WTC11 (cell line): ENCODE measurements around the gene PLCG1.

Experiments
- TEAD4 ChIP-seq: sonication (generic); formaldehyde crosslinking; IDR thresholded peaks from 2 replicates; pipeline ENCODE4 v1.8.0; 2022; ENCODE audit warnings: mild to moderate bottlenecking, missing genetic modification reagents
- TF ChIP-seq, protein P1 (sequence below): fragments of 200-600 bp; IDR thresholded peaks from 2 replicates; pipeline ENCODE4 v1.8.0; 2022; ENCODE audit warnings: antibody characterized with exemption

DNA sequence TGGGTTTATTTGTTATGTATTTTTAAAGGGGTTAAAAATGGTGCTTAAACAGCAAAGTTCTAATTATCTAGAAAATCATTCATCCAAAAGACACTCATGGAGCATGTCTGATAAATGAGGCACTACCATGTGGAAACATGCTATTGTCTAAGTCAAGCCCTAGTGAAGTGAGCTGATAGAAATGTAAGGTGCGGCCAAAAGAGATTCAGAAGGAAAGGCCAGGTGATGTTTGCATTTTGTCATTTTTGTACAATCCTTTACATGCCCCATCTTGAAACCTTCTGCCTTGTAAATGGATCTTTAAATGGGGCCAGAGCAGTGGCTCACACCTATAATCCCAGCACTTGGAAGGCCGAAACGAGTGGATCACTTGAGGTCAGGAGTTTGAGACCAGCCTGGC, 77.3 kb downstream of the PLCG1 start:
- no peak for TF ChIP-seq TEAD4
- TF ChIP-seq, protein P1, sequence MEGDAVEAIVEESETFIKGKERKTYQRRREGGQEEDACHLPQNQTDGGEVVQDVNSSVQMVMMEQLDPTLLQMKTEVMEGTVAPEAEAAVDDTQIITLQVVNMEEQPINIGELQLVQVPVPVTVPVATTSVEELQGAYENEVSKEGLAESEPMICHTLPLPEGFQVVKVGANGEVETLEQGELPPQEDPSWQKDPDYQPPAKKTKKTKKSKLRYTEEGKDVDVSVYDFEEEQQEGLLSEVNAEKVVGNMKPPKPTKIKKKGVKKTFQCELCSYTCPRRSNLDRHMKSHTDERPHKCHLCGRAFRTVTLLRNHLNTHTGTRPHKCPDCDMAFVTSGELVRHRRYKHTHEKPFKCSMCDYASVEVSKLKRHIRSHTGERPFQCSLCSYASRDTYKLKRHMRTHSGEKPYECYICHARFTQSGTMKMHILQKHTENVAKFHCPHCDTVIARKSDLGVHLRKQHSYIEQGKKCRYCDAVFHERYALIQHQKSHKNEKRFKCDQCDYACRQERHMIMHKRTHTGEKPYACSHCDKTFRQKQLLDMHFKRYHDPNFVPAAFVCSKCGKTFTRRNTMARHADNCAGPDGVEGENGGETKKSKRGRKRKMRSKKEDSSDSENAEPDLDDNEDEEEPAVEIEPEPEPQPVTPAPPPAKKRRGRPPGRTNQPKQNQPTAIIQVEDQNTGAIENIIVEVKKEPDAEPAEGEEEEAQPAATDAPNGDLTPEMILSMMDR, result no peak
